K562 (cell line): Measurements from ENCODE around the gene TAOK2. TPM values are rescaled to one million over a fixed set of nuclear protein-coding genes. Genes with fewer than 3 reads are reported as not detected.

Source experiments
- ATAC-seq: fragments of 200-7000 bp; cut with Tn5 transposase; 3 replicates; pipeline ENCODE4 v1.9.1; 2020; ENCODE audit warnings: moderate library complexity
- BruUV-seq: library from RNA; stranded (reverse); fragments of 400-500 nt; replicated peaks from 2 replicates; lab custom pipeline; 2021; lab: Mats Ljungman, UMichigan
- CTCF ChIA-PET: fragments of 300-600 bp; formaldehyde crosslinking; extraction: SDS; loops from one replicate; lab custom pipeline; 2021; ENCODE audit warnings: low intra/inter-chr PET ratio; lab: Yijun Ruan, JAX
- POLR2A ChIA-PET: fragments of 300-600, 350-650 bp; sonication (Branson Sonifier 250); formaldehyde crosslinking; extraction: SDS; loops from one replicate; lab custom pipeline; 2021; ENCODE audit warnings: antibody characterized with exemption, inconsistent platforms; lab: Yijun Ruan, JAX
- DNase-seq, 4 experiments: peaks; one replicate each; pipeline versions ENCODE4 v3.0.0 to v3.0.0-alpha.2; 2011 to 2018; ENCODE audit warnings: low spot score in 3 of 4, mixed read lengths in 3 of 4; ENCODE audit errors: extremely low read depth in 1 of 4
- FAIRE-seq: peaks from 2 replicates; lab custom pipeline; 2011; peaks lifted over from hg19 to GRCh38; lab: Jason Lieb, UNC
- H2AFZ ChIP-seq: 2 replicates; pipeline ENCODE4 v1.6.0; 2011; ENCODE audit warnings: low read depth, low read length, control low read depth, inconsistent platforms
- H3K27ac ChIP-seq: fragments of 200-600 bp; 3 replicates; pipeline ENCODE4 v1.8.0; 2011; ENCODE audit warnings: low read depth, mild to moderate bottlenecking, control low read depth, inconsistent platforms, low read length, moderate library complexity, mixed read lengths; ENCODE audit errors: extremely low read depth
- H3K27me3 ChIP-seq, 2 experiments: fragments of 300-600 bp in 1 of 2; 2 replicates in 1 of 2; 3 replicates in 1 of 2; pipeline versions ENCODE4 v1.6.0 to v1.8.0; 2011; ENCODE audit warnings: inconsistent platforms in 2 of 2, low read length in 2 of 2, mild to moderate bottlenecking in 1 of 2, mixed read lengths in 1 of 2, moderate library complexity in 1 of 2; ENCODE audit not compliant: control insufficient read depth in 2 of 2, insufficient read depth in 2 of 2
- H3K36me3 ChIP-seq: fragments of 300-600 bp; 3 replicates; pipeline ENCODE4 v1.8.0; 2011; ENCODE audit warnings: mild to moderate bottlenecking, low read length, inconsistent platforms; ENCODE audit not compliant: control insufficient read depth, insufficient read depth
- H3K4me1 ChIP-seq, 2 experiments: fragments of 200-600 bp in 1 of 2; replicated peaks in 1 of 2; 2 replicates in 1 of 2; 3 replicates in 1 of 2; pipeline versions ENCODE4 v1.5.1 to v1.8.0; 2011; ENCODE audit warnings: inconsistent platforms in 2 of 2, low read length in 2 of 2, mild to moderate bottlenecking in 1 of 2, mixed read lengths in 1 of 2, moderate library complexity in 1 of 2; ENCODE audit not compliant: control insufficient read depth in 2 of 2, insufficient read depth in 2 of 2
- H3K4me2 ChIP-seq: 2 replicates; pipeline ENCODE4 v1.6.1; 2011; ENCODE audit warnings: low read length, control low read depth, inconsistent platforms, mixed read lengths; ENCODE audit not compliant: insufficient read depth
- H3K4me3 ChIP-seq: fragments of 200-600 bp; sonication (generic), shearing (Covaris generic); 2 replicates; pipeline ENCODE4 v1.5.1; 2016; ENCODE audit warnings: control low read depth, inconsistent platforms
- H3K79me2 ChIP-seq: fragments of 200-600 bp; 3 replicates; pipeline ENCODE4 v1.8.0; 2011; ENCODE audit warnings: low read length, inconsistent platforms; ENCODE audit not compliant: control insufficient read depth, insufficient read depth
- H3K9ac ChIP-seq, 2 experiments: 2 replicates each; pipeline versions ENCODE4 v1.6.0 to v1.6.1; 2011; ENCODE audit warnings: low read depth in 2 of 2, low read length in 2 of 2, control low read depth in 1 of 2, inconsistent platforms in 1 of 2, mild to moderate bottlenecking in 1 of 2, mixed read lengths in 1 of 2; ENCODE audit not compliant: insufficient read depth in 1 of 2
- H3K9me1 ChIP-seq: one replicate; pipeline ENCODE4 v1.6.0; 2011; ENCODE audit warnings: inconsistent platforms, mild to moderate bottlenecking, low read length, moderate library complexity; ENCODE audit not compliant: control insufficient read depth, insufficient read depth
- H3K9me3 ChIP-seq: replicated peaks from 2 replicates; pipeline ENCODE4 v1.5.1; 2011; ENCODE audit warnings: low read depth, low read length, inconsistent platforms; ENCODE audit not compliant: control insufficient read depth, insufficient read depth
- H4K20me1 ChIP-seq: replicated peaks from 2 replicates; pipeline ENCODE4 v1.6.1; 2011; ENCODE audit warnings: low read length, inconsistent platforms, mixed read lengths; ENCODE audit not compliant: control insufficient read depth, insufficient read depth
- BHLHE40 ChIP-seq: IDR thresholded peaks from 2 replicates; pipeline ENCODE4 v1.6.1; 2011; ENCODE audit warnings: low read length, improper control_type of control experiment
- CREB1 ChIP-seq, 2 experiments: sonication (generic) in 1 of 2; formaldehyde crosslinking in 1 of 2; IDR thresholded peaks; 2 replicates each; pipeline versions ENCODE4 v1.6.1 to v1.8.0; 2012 to 2022; ENCODE audit warnings: inconsistent platforms in 1 of 2, mild to moderate bottlenecking in 1 of 2, missing genetic modification reagents in 1 of 2, moderate library complexity in 1 of 2
- DNMT1 ChIP-seq: fragments of 450-650 bp; IDR thresholded peaks from 2 replicates; pipeline ENCODE4 v1.6.1; 2016; ENCODE audit warnings: antibody characterized with exemption, mild to moderate bottlenecking
- E2F8 ChIP-seq: fragments of 450-650 bp; IDR thresholded peaks from 2 replicates; pipeline ENCODE4 v1.7.1; 2018; ENCODE audit warnings: mild to moderate bottlenecking, low read depth; ENCODE audit not compliant: partially characterized antibody
- FOXA1 ChIP-seq: fragments of 450-650 bp; IDR thresholded peaks from 2 replicates; pipeline ENCODE4 v1.6.1; 2016; ENCODE audit warnings: mild to moderate bottlenecking, borderline replicate concordance
- FOXA3 ChIP-seq, 2 experiments: fragments of 450-650 bp in 1 of 2; sonication (generic) in 1 of 2; formaldehyde crosslinking; IDR thresholded peaks in 1 of 2; conservative IDR thresholded peaks in 1 of 2; 2 replicates each; pipeline versions ENCODE4 v1.4.0 to v1.8.0; 2020 to 2022; ENCODE audit warnings: mild to moderate bottlenecking in 2 of 2, missing genetic modification reagents in 1 of 2
- NKRF ChIP-seq: fragments of 450-650 bp; IDR thresholded peaks from 2 replicates; pipeline ENCODE4 v1.6.1; 2016; ENCODE audit warnings: borderline replicate concordance
- RBM15 ChIP-seq: fragments of 200-400 bp; formaldehyde crosslinking; IDR thresholded peaks from 2 replicates; pipeline ENCODE4 v1.6.1; 2018; ENCODE audit warnings: mild to moderate bottlenecking, low read length, moderate library complexity; ENCODE audit not compliant: insufficient read depth
- SMARCA4 ChIP-seq: fragments of 450-650 bp; IDR thresholded peaks from 2 replicates; pipeline ENCODE4 v1.6.1; 2016
- TBL1XR1 ChIP-seq, 2 experiments: IDR thresholded peaks; 2 replicates each; pipeline ENCODE4 v1.6.1; 2012; ENCODE audit warnings: improper control_type of control experiment in 2 of 2, low read length in 2 of 2, mild to moderate bottlenecking in 1 of 2
- TBP ChIP-seq: optimal IDR thresholded peaks from 2 replicates; pipeline ENCODE3; 2011; ENCODE audit warnings: low read depth, low read length, improper control_type of control experiment
- VEZF1 ChIP-seq: fragments of 200-800 bp; sonication (Bioruptor generic); IDR thresholded peaks from 2 replicates; pipeline ENCODE4 v1.6.1; 2017; ENCODE audit warnings: missing genetic modification characterization, missing compliant biosample characterization
- ZKSCAN8 ChIP-seq: fragments of 200-800 bp; sonication (Bioruptor generic); IDR thresholded peaks from 2 replicates; pipeline ENCODE4 v1.6.1; 2016; ENCODE audit warnings: missing genetic modification characterization, missing compliant biosample characterization
- ZNF165 ChIP-seq: fragments of 250-450 bp; sonication (Bioruptor Pico); IDR thresholded peaks from 2 replicates; pipeline ENCODE4 v1.4.0; 2020; ENCODE audit warnings: borderline replicate concordance
- ZNF408 ChIP-seq: fragments of 250-450 bp; sonication (Bioruptor Pico); IDR thresholded peaks from 2 replicates; pipeline ENCODE4 v1.4.0; 2020; ENCODE audit warnings: low read depth, mild to moderate bottlenecking, moderate library complexity
- ZNF766 ChIP-seq: fragments of 200-800 bp; sonication (Bioruptor generic); conservative IDR thresholded peaks from 2 replicates; pipeline ENCODE4 v1.6.1; 2016; ENCODE audit warnings: missing genetic modification characterization, missing compliant biosample characterization
- WGBS: fragments of 100-300 bp; shearing (Covaris generic); methylation state at CpG from one replicate; pipeline ENCODE4 v1.1.6; 2016; ENCODE audit warnings: low coverage, mixed read lengths; ENCODE audit not compliant: insufficient coverage; ENCODE audit errors: missing lambda C conversion rate; 5-methylcytosine and 5-hydroxymethylcytosine counted together
- in situ Hi-C: fragments of 300-500 bp; cut with MboI; formaldehyde crosslinking; loops from 4 replicates; pipeline ENCODE4 v1.15.0; 2018; ENCODE audit warnings: inconsistent platforms, mixed read lengths
- intact Hi-C: fragments of 100-400 bp; cut with micrococcal nuclease; formaldehyde crosslinking; loops from 2 replicates; pipeline ENCODE4 v1.14.2; 2022
- polyA plus RNA-seq, 8 experiments: library from polyadenylated mRNA; depleted of rRNA in 4 of 8; stranded (reverse) in 5 of 8; unstranded in 3 of 8; fragments of >200 nt; fragmentation: Nextera tagmentation in 2 of 8; fragmentation: Illumina TruSeq in 1 of 8; extraction: Ambion mirVana in 2 of 8; extraction: Trizol in 1 of 8; gene quantifications; 2 replicates each; pipeline versions ENCODE4 v1.2.1 to v1.2.3, GENCODE V29; 2011 to 2014; ENCODE audit warnings: inconsistent platforms in 1 of 8, missing spikeins in 1 of 8
- total RNA-seq, 7 experiments: library from RNA; depleted of rRNA in 6 of 7; stranded (reverse); fragments of >200 nt in 6 of 7; fragmentation: Illumina TruSeq in 2 of 7; extraction: Trizol in 2 of 7; gene quantifications; 2 replicates each; pipeline versions ENCODE4 v1.2.1 to v1.2.3, GENCODE V29; 2011 to 2021; ENCODE audit warnings: low replicate concordance in 1 of 7

TAOK2 gene
- total and polyA plus RNA-seq, 9 of the 15 experiments (the other 6 are each of a cell fraction or from before 2014, with no cell fraction given) = 0.10 to 41.8 (median 13.7) TPM

- peak; percentile 28; the same call in 2 of the 3 replicates for ATAC-seq
- Histone ChIP-seq H3K9me3 (no peaks in the 10 kb centered on the region), H3K4me2 (no peak overlapping the region), H3K27me3 (peaks cover 14 to 54% of the 10 kb centered on the region in 2 experiments; a peak in 4 of 5 replicates), H4K20me1 (peaks cover 13% of the 10 kb centered on the region; the same call in 1 of the 2 replicates), H3K9ac (no peak overlapping the region), H2AFZ (no peak overlapping the region), H3K79me2 (no peaks in the 10 kb centered on the region), H3K4me3 (no peak overlapping the region), H3K36me3 (no peaks in the 10 kb centered on the region), H3K4me1 (peaks cover 0 to 25% of the 10 kb centered on the region in 2 experiments; a peak in 2 of 5 replicates), H3K27ac (no peak overlapping the region), H3K9me1 (peaks cover 3% of the 10 kb centered on the region)
- POLR2A ChIA-PET = no interaction called here
- whole genome bisulfite sequencing = 8% methylated on average over 7 of the region's 7 CpGs
- in situ Hi-C loops = no loop called here
- intact Hi-C loops = no loop called here
- peak; percentile 70 for FAIRE-seq
- no TSS peak for BruUV-seq
- CTCF ChIA-PET = no interaction called here
- DNase-seq = peak; percentile 32 to 57 (median 46)
- TF ChIP-seq TBL1XR1 (IDR thresholded peaks at IDR 0.05; ENCODE audit: low read length in 2 of 2) (no peak), E2F8 (no peak), ZNF165 (CRISPR knock-in tag) (no peak), BHLHE40 (0 out of 2 replicates have a peak, but pooled peaks have one; percentile 13), FOXA1 (no peak), NKRF (no peak), SMARCA4 (no peak), VEZF1 (CRISPR knock-in tag) (peak; percentile 22; the same call in 1 of the 2 replicates), DNMT1 (no peak), ZNF766 (CRISPR knock-in tag) (no peak), RBM15 (no peak), ZNF408 (CRISPR knock-in tag) (no peak), FOXA3 (CRISPR knock-in tag; conservative IDR thresholded peaks at IDR 0.05 in 1 of 2, IDR thresholded peaks at IDR 0.05 in 1 of 2) (no peak), CREB1 (IDR thresholded peaks at IDR 0.05) (no peak), CREB1 (CRISPR knock-in tag; IDR thresholded peaks at IDR 0.05) (no peak), TBP (no peak), ZKSCAN8 (CRISPR knock-in tag) (peak; percentile 88)
Measured at GRCh38 chr16:30033270-30033669, 59.6 kb downstream of the TAOK2 start.
